ENCODE data around the gene INPP4B.

DNA sequence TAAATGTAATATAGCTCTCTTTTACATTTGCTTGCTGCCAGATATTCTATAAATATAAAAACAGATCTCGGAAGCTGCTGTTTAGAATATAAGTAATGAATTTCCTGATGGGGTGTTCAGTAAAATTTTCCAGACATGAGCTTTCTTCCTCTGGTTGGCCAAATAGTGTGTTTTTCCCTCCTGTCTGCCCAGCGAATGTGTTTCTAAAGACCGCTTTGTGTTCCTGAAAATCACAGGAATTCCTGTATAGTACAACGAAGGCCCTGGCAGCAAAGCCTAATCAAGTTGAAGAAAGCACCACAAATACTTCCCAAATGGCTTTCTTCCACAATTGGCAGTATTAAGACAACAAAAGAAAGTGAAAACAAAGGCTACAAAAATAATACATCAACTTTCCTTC lies 494.1 kb downstream of the INPP4B start:
- TF ChIP-seq, protein P1, sequence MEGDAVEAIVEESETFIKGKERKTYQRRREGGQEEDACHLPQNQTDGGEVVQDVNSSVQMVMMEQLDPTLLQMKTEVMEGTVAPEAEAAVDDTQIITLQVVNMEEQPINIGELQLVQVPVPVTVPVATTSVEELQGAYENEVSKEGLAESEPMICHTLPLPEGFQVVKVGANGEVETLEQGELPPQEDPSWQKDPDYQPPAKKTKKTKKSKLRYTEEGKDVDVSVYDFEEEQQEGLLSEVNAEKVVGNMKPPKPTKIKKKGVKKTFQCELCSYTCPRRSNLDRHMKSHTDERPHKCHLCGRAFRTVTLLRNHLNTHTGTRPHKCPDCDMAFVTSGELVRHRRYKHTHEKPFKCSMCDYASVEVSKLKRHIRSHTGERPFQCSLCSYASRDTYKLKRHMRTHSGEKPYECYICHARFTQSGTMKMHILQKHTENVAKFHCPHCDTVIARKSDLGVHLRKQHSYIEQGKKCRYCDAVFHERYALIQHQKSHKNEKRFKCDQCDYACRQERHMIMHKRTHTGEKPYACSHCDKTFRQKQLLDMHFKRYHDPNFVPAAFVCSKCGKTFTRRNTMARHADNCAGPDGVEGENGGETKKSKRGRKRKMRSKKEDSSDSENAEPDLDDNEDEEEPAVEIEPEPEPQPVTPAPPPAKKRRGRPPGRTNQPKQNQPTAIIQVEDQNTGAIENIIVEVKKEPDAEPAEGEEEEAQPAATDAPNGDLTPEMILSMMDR (IDR thresholded peaks at IDR 0.05) = no peak
- no peak for TF ChIP-seq JUND (IDR thresholded peaks at IDR 0.05)
- no peak for TF ChIP-seq REST (IDR thresholded peaks at IDR 0.05; ENCODE audit: low read depth, low read length)
- no peak for TF ChIP-seq EP300 (IDR thresholded peaks at IDR 0.05; ENCODE audit: borderline replicate concordance in 1 of 2, low read depth in 1 of 2, low read length in 1 of 2)
- TF ChIP-seq RCOR1 (IDR thresholded peaks at IDR 0.05; ENCODE audit: low read length) = no peak
- TF ChIP-seq TEAD4 (IDR thresholded peaks at IDR 0.05; ENCODE audit: borderline replicate concordance, insufficient read depth) = no peak
- TF ChIP-seq NRF1 (IDR thresholded peaks at IDR 0.05; ENCODE audit: low read depth, low read length) = no peak
